GM21423 (cell line): ENCODE results near the gene UBE2A.

ENCODE experiments used
- ATAC-seq: cut with Tn5 transposase; IDR thresholded peaks from one replicate; pipeline ENCODE4 v1.9.1; 2021; ENCODE audit warnings: mild to moderate bottlenecking, moderate library complexity; ENCODE audit not compliant: unreplicated experiment

Gene UBE2A

DNA sequence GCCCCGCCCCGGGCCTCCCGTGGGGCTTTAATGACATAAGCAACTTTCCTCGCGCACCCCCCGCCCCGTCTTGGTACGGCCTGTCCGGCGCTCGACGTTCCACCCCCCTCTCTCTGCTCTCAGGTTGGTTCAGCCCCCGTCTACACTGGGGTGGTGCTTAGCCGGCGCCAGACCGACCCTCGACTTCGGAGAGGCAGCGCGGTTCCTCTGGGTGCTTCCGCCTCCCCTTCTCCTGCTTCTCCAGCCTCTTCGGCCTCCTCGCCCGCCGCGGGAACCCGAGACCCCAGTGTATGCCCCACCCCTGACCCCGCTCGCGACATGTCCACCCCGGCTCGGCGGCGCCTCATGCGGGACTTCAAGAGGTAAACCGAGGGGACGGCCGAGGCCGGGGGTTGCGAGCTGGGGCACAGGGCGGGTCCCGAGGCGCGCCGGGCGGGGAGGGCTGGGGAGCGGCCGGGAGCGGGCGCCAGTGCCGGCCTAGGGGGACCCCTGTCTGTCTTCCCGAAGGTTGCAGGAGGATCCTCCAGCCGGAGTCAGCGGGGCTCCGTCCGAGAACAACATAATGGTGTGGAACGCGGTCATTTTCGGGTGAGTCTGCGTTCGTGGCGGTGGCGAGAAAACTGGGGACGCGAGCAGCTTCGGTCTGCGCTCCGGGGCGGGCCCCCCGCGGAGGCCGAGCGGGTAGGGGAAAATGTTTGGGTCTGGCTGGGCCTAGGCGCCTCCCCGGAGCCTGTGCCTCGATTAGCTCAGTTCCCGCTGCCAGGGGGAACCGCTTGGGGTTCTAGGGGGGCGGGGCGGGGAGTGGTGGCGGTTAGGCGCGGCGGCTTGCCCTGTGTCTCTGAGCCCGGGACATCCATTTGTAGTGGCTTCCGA lies at the start of gene UBE2A:
UBE2A (plus strand) TSS at position 170 of the 873 bp plus-strand sequence; CDS start at position 319, 149 bp downstream.
- peak; percentile 76 for ATAC-seq

DNA sequence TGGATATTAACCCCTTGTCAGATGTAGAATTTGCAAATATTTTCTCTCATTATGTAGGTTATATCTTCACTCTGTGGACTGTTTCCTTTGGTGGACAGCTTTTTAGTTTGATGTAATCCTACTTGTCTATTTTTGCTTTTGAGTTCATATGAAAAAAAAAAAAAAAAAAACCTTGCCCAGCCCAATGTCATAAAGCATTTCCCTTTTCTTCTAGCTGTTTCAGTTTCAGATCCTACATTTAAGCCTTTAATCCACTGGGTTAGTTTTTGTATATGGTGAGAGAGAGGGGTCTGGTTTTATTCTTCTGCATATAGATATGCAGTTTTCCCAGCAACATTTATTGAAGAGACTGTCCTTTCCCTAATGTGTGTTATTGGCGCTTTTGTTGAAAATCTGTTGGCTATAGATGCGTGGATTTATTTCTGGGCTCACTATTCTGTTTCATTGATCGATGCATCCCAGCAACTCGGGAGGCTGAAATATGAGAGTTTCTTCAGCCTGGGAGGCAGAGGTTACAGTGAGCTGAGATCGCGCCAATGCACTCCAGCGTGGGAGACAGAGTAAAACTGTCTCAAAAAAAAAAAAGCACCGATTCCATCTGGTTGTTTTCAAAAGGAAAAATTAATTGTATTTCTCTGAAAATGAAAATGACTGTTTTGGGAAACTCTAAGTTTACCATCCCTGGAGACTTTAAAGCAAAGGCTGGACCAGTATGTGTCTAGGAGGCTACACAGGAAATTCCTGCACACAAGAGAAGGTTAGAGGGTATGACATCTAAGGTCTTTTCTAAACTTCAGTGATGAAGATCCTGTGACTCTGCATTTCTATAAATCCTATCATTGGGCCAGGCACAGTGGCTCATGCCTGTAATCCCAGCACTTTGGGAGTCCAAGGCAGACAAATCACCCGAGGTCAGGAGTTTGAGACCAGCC lies 44.8 kb upstream of the UBE2A start:
- no peak for ATAC-seq

DNA sequence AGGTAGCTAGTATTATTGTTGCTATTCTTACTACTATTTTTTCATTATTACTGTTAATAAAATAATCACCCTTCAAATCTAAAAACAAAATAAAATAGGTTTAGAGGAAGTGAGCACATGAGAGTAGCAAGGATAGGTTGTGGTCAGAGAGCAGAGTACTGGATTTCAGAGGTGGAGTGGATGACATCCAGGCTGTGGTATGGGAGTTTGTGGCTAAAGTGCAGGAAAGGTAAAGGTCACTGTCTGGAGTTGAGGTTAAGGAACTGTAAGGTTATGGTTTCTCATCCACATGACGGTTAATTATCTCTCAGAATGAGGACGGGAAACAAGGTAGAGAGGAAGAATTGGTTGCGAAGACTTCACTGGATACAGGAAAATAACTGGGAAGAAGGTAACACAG lies 36.9 kb upstream of the UBE2A start:
- no peak for ATAC-seq

DNA sequence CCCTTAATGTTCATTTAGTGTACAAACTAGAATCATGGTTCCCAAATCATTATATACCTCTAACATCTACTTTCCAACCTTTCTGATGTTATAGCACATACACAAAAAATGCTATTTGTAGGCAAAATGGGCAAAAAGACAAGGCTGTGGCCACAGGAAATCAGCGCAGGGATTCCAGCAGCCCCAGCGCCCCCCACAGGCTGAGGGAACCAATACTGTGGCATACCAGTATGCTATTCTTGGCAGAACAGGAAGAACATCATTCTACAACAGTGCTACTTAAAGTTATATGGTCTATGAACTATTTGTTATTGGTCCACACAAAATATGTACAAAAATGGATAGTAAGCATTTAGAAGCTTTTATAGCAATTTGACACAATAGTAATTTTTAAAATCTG lies 34.5 kb upstream of the UBE2A start:
- ATAC-seq: no peak

DNA sequence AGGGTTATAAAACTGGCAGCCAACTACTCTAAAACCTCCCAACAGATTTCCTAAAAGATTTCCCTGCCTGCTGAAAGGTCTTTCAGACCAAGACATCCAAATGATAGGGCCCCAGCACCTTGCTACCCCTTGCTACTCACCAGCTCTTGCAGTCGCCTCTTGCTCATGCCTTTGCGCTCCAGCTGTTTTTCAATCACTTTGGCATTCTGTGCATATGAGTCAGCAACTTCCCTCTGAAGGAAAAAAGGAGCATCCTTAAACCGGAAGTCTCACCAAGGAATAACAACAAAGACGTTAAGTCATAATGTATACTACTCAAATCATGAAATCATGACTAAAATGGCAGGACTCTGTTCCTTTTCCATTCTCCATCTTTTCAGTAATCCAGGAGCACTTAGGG lies 33.2 kb upstream of the UBE2A start:
- ATAC-seq: no peak

- ATAC-seq: no peak
Measured at GRCh38 chrX:119549327-119550016, 24.9 kb upstream of the UBE2A start.

DNA sequence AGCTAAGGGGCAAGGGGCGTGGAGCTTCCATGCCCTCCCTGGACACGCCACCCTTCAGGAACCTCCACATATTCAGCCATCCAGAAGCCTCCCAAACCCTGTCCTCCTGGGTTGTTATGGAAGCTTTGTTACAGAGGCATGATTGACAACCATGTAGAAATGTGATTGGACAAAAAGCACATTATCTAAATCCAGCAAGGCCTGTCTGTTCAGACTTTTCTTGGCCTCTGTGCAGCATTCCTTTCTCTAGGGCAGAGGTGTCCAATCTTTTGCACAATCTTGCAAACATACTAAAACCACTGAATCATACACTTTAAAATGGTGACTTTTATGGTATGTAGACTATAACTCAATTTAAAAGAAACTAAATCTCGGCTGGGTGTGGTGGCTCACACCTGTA lies 21.9 kb upstream of the UBE2A start:
- ATAC-seq: no peak

- ATAC-seq: peak; percentile 97
Measured at GRCh38 chrX:119565107-119565663, 9.2 kb upstream of the UBE2A start, which contains the start of gene STEEP1. TSS of gene STEEP1 (minus strand) at chrX:119565409. CDS start at chrX:119565355, 54 bp downstream.

GRCh38 chrX:119570351-119570835 lies 4.0 kb upstream of the UBE2A start:
- no peak for ATAC-seq

DNA sequence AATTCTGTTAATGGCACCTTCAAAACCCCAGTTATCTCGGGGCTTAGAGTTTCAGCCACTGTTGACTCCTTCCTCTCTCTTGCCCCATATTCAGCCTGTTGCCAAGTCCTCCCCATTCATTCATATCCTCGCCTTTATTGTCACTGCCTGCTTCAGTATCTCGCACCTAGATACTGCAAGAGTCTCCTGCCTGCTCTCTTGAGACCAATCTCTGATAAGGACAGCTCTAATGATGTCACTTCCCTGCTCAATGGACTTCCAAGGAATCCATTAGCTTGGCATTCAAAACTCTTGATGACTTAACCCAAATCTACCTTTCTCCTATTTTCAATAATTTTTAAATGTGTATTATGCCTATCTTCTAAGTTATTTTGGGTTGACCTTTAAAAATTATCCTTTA lies 1.1 kb upstream of the UBE2A start:
- ATAC-seq: no peak

GRCh38 chrX:119573840-119574393 lies 446 bp upstream of the UBE2A start:
- ATAC-seq: peak; percentile 17

DNA sequence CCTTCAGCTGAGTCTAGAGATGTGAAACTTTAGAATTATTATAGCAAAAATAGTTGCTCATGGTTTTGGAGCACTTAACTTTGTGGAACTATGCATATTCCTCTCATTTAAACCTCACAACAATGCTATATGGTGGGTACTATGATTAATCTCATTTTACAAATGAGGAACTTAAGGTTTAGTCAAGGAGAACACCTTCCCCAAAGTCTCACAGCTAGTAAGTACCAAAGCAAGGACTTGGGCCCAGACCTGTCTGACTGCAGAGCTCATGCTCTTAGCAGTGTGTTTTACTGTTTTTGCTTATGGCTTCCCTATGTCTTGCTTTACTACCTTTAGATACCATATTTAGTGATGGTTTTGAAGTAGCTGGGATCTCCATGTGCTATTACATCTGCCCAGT lies 5.1 kb downstream of the UBE2A start:
- ATAC-seq: no peak

DNA sequence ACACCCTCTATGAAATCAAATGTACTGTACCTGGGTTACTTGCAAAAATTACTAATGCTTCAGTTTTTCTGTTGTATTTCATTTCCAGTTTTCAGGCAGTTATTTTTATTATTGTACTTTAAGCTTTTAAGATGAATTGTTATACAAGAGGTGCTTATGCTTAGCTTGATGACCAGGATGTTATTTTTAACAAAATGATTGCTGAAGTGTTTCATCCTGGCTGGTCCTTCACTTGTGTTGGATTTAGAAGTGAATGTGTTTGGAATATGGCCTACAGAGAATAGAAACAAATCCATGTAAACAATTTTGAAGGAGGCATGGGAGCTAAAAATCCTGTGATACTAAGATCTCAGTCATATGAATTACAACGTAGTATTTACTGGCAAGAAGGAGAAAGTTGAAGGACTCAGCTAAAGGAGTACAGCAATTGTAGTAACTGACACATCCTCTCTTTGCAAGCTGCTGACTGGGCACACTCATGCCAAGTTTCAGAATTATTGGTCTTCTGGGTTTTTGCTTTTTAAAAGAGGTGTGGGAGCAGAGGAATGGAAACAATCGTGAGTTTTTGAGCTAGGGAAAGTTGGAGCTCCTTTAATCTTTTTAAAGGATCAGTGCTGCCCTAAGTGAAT lies 9.2 kb downstream of the UBE2A start:
- no peak for ATAC-seq

DNA sequence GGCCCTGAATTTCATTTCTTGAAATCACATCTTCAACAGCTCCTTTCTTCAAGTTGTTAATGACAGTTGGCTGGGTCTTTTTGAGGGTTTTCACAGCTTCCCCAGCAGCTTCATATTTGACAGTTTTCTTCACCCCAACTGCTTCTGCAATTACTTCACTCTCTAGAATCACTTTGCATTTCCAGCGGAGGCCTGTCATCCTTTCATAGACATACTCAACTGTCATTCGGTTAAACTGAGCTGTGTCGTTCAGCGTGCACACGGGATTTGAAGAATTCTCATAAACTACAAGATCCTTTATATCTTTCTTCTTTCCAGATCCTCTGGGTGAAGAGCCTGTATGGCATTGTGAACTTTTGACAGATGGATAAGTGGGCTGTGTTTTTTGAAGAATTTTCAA lies 15.4 kb downstream of the UBE2A start:
- no peak for ATAC-seq

DNA sequence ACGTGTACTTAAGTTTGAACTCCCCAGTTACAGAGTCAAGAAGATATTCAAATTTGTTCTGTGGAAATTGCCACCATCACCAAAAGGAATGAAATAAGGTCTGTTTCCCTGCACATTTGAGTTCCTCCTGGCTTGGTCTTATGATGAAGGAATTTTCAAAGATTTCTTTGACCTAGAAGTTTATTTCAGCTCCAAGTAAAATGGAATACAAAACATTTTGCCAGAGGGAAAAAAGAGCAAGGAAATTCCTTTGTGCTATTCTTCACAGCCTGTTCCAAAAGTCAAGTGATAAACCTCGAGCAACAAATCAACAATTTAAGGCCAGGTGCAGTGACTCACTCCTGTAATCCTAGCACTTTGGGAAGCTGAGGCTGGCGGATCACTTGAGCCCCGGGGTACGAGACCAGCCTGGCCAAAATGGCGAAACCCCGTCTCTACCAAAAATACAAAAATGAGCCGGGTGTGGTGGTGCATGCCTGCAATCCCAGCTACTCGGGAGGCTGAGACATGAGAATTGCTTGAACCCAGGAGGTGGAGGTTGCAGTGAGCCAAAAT lies 28.4 kb downstream of the UBE2A start:
- no peak for ATAC-seq

DNA sequence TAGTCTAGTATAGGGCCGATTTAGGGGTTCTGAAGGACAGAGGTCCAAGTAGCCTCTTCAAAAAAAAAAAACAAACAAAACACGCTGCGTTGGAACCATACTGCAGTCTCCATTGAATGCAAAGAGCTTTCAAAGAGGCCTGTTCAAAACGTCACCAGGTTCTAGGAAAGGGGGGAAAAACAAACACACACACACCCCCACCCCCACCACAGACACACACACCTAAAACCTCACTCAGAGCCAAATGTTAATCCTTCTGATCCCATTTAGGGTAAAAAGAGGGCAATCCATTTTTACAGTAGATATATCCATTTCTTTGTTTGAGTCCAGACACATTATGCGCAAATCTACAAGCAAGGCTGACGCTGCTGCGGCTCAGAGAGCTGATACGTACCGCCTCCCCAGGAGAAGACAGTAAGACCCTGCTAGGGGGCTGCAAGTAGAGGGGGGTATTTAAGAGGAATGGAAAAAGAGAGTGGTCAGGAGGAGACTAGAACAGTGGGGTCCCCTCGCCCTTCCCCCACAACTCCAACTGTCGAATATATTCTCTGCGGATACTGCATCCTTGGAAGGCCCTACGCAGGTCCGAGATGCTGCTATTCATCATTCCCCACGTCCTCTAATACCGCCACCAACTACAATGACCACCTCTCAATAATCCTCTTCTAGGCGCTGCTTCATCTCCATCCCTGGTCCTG lies 30.6 kb downstream of the UBE2A start:
- no peak for ATAC-seq

- ATAC-seq: peak; percentile 35
Measured at GRCh38 chrX:119605464-119606279, 31.3 kb downstream of the UBE2A start.
